Measurements from ENCODE around the gene CHMP3. TPM values are rescaled to one million over a fixed set of nuclear protein-coding genes. Genes with fewer than 3 reads are reported as not detected.
"Not testable (repeated sequence)": the region's sequence is repeated elsewhere in the genome, so short reads cannot be mapped to it uniquely, and the experiment has no call there.

CHMP3 gene
- polyA plus RNA-seq (ENCODE audit: insufficient read length) = 129 TPM

- peak; percentile 98 for DNase-seq
Measured at GRCh38 chr2:86562922-86563649, at the start of gene CHMP3. CHMP3 (minus strand) TSS chr2:86563443; CDS start chr2:86563348, 95 bp downstream.

- no peak for DNase-seq
Measured at GRCh38 chr2:86610871-86611270, 47.6 kb upstream of the CHMP3 start.

GRCh38 chr2:86608832-86609410 is 45.7 kb upstream of the CHMP3 start:
- no peak for DNase-seq

- no peak for DNase-seq
Measured at GRCh38 chr2:86603905-86604304, 40.7 kb upstream of the CHMP3 start.

- no peak for DNase-seq
Measured at GRCh38 chr2:86598966-86599365, 35.7 kb upstream of the CHMP3 start.

GRCh38 chr2:86596118-86596517 is 32.9 kb upstream of the CHMP3 start:
- no peak for DNase-seq

GRCh38 chr2:86593266-86593665 is 30.0 kb upstream of the CHMP3 start:
- DNase-seq = peak; percentile 18

GRCh38 chr2:86592547-86593230 is 29.4 kb upstream of the CHMP3 start:
- DNase-seq = peak; percentile 18

- DNase-seq = not testable (repeated sequence)
Measured at GRCh38 chr2:86589701-86590100, 26.5 kb upstream of the CHMP3 start.

- DNase-seq = no peak
Measured at GRCh38 chr2:86584151-86584913, 21.1 kb upstream of the CHMP3 start.

- no peak for DNase-seq
Measured at GRCh38 chr2:86580560-86580959, 17.3 kb upstream of the CHMP3 start.

GRCh38 chr2:86577817-86578456 is 14.7 kb upstream of the CHMP3 start:
- DNase-seq = no peak

GRCh38 chr2:86570059-86570458 is 6.8 kb upstream of the CHMP3 start:
- no peak for DNase-seq

GRCh38 chr2:86566821-86567190 is 3.6 kb upstream of the CHMP3 start:
- DNase-seq = no peak

- DNase-seq = no peak
Measured at GRCh38 chr2:86566158-86566820, 3.0 kb upstream of the CHMP3 start.

GRCh38 chr2:86563650-86564061 is 413 bp upstream of the CHMP3 start:
- DNase-seq = no peak

- DNase-seq = no peak
Measured at GRCh38 chr2:86562485-86562921, 740 bp downstream of the CHMP3 start.

GRCh38 chr2:86557836-86558235 is 5.4 kb downstream of the CHMP3 start:
- DNase-seq = no peak

GRCh38 chr2:86556508-86556907 is 6.7 kb downstream of the CHMP3 start:
- DNase-seq = no peak

GRCh38 chr2:86552889-86553288 is 10.4 kb downstream of the CHMP3 start:
- DNase-seq = no peak

- DNase-seq = not testable (repeated sequence)
Measured at GRCh38 chr2:86549963-86550725, 13.1 kb downstream of the CHMP3 start.
